ENCODE data around the gene CDV3.
"Not testable (repeated sequence)": the region's sequence is repeated elsewhere in the genome, so short reads cannot be mapped to it uniquely, and the experiment has no call there.

The CDV3 gene

GRCh38 chr3:133573629-133574194 lies at the start of gene CDV3:
Gene CDV3, plus strand, starts transcription at chr3:133573686. Its CDS starts 359 bp downstream, at chr3:133574045.
- no peak for DNase-seq

GRCh38 chr3:133523758-133524157 lies 49.7 kb upstream of the CDV3 start:
- DNase-seq, result not testable (repeated sequence)

- DNase-seq, result no peak
These were observed 48.1 kb upstream of the CDV3 start for GRCh38 chr3:133525435-133525834.

- no peak for DNase-seq
These were observed 46.3 kb upstream of the CDV3 start for GRCh38 chr3:133527081-133527715.

GRCh38 chr3:133529809-133530208 lies 43.7 kb upstream of the CDV3 start:
- no peak for DNase-seq

- DNase-seq, result no peak
These were observed 41.5 kb upstream of the CDV3 start for GRCh38 chr3:133531981-133532380.

GRCh38 chr3:133532951-133533350 lies 40.5 kb upstream of the CDV3 start:
- no peak for DNase-seq

GRCh38 chr3:133535971-133536881 lies 37.3 kb upstream of the CDV3 start:
- DNase-seq, result no peak

- DNase-seq, result not testable (repeated sequence)
These were observed 36.4 kb upstream of the CDV3 start for GRCh38 chr3:133537131-133537530.

- DNase-seq, result no peak
These were observed 35.3 kb upstream of the CDV3 start for GRCh38 chr3:133538154-133538553.

- DNase-seq, result no peak
These were observed 32.4 kb upstream of the CDV3 start for GRCh38 chr3:133540896-133541674.

GRCh38 chr3:133542871-133543270 lies 30.6 kb upstream of the CDV3 start:
- no peak for DNase-seq

GRCh38 chr3:133544983-133545382 lies 28.5 kb upstream of the CDV3 start:
- DNase-seq, result not testable (repeated sequence)

- no peak for DNase-seq
These were observed 25.9 kb upstream of the CDV3 start for GRCh38 chr3:133547432-133548041.

GRCh38 chr3:133548090-133548489 lies 25.4 kb upstream of the CDV3 start:
- DNase-seq, result no peak

GRCh38 chr3:133549565-133549964 lies 23.9 kb upstream of the CDV3 start:
- DNase-seq, result no peak

GRCh38 chr3:133551589-133551988 lies 21.9 kb upstream of the CDV3 start:
- DNase-seq, result not testable (repeated sequence)

GRCh38 chr3:133561679-133562078 lies 11.8 kb upstream of the CDV3 start:
- DNase-seq, result no peak

- no peak for DNase-seq
These were observed 11.1 kb upstream of the CDV3 start for GRCh38 chr3:133562376-133562775.

GRCh38 chr3:133563186-133563591 lies 10.3 kb upstream of the CDV3 start:
- DNase-seq, result no peak

- DNase-seq, result no peak
These were observed 9.7 kb upstream of the CDV3 start for GRCh38 chr3:133563816-133564215.

- no peak for DNase-seq
These were observed 5.0 kb upstream of the CDV3 start for GRCh38 chr3:133568294-133569014.
